ENCODE results near the gene SLC6A17.

SLC6A17 gene

GRCh38 chr1:110187139-110187890 is 37.0 kb downstream of the SLC6A17 start:
- H3K27me3 ChIP-seq (ENCODE audit: control insufficient read depth, insufficient read depth, low read length, poor library complexity, severe bottlenecking) = no peaks in the 10 kb centered on the region
- WGBS, 2 experiments = 87 to 89% methylated on average over 10 of the region's 10 CpGs

GRCh38 chr1:110188035-110188618 is 37.8 kb downstream of the SLC6A17 start:
- 81% methylated on average over 6 of the region's 6 CpGs for WGBS, 2 experiments
- no peaks in the 10 kb centered on the region for H3K27me3 ChIP-seq (ENCODE audit: control insufficient read depth, insufficient read depth, low read length, poor library complexity, severe bottlenecking)
- no peak overlapping the region for H3K27ac ChIP-seq (ENCODE audit: insufficient read depth, low read depth, low read length, poor library complexity, severe bottlenecking)
- no peaks in the 10 kb centered on the region for H3K4me1 ChIP-seq (ENCODE audit: control insufficient read depth, insufficient read depth, low read length)
- no peaks in the 10 kb centered on the region for H3K36me3 ChIP-seq (ENCODE audit: control insufficient read depth, insufficient read depth, low read length)
- H3K4me3 ChIP-seq (ENCODE audit: insufficient read depth, low read depth, low read length) = no peak overlapping the region
- no peaks in the 10 kb centered on the region for H3K9me3 ChIP-seq (ENCODE audit: control insufficient read depth, low read length)

More at GRCh38 chr1:110187139-110187890, 37.0 kb downstream of the SLC6A17 start:
- Histone ChIP-seq H3K27ac (ENCODE audit: insufficient read depth, low read depth, low read length, poor library complexity, severe bottlenecking) (no peak overlapping the region), H3K36me3 (ENCODE audit: control insufficient read depth, insufficient read depth, low read length) (no peaks in the 10 kb centered on the region), H3K9me3 (ENCODE audit: control insufficient read depth, low read length) (no peaks in the 10 kb centered on the region), H3K4me3 (ENCODE audit: insufficient read depth, low read depth, low read length) (no peak overlapping the region), H3K4me1 (ENCODE audit: control insufficient read depth, insufficient read depth, low read length) (no peaks in the 10 kb centered on the region)

- Histone ChIP-seq H3K4me3 (ENCODE audit: insufficient read depth, low read depth, low read length) (no peak overlapping the region), H3K27me3 (ENCODE audit: control insufficient read depth, insufficient read depth, low read length, poor library complexity, severe bottlenecking) (no peaks in the 10 kb centered on the region), H3K36me3 (ENCODE audit: control insufficient read depth, insufficient read depth, low read length) (no peaks in the 10 kb centered on the region), H3K4me1 (ENCODE audit: control insufficient read depth, insufficient read depth, low read length) (no peaks in the 10 kb centered on the region), H3K9me3 (ENCODE audit: control insufficient read depth, low read length) (no peaks in the 10 kb centered on the region), H3K27ac (ENCODE audit: insufficient read depth, low read depth, low read length, poor library complexity, severe bottlenecking) (no peak overlapping the region)
- 93 to 94% methylated on average over 6 of the region's 6 CpGs for WGBS, 2 experiments
These were observed 38.9 kb downstream of the SLC6A17 start for GRCh38 chr1:110189181-110189580.

- Histone ChIP-seq H3K27ac (ENCODE audit: insufficient read depth, low read depth, low read length, poor library complexity, severe bottlenecking) (no peak overlapping the region), H3K4me1 (ENCODE audit: control insufficient read depth, insufficient read depth, low read length) (no peaks in the 10 kb centered on the region), H3K9me3 (ENCODE audit: control insufficient read depth, low read length) (no peaks in the 10 kb centered on the region), H3K4me3 (ENCODE audit: insufficient read depth, low read depth, low read length) (no peak overlapping the region), H3K27me3 (ENCODE audit: control insufficient read depth, insufficient read depth, low read length, poor library complexity, severe bottlenecking) (no peaks in the 10 kb centered on the region), H3K36me3 (ENCODE audit: control insufficient read depth, insufficient read depth, low read length) (no peaks in the 10 kb centered on the region)
- 89 to 90% methylated on average over 8 of the region's 8 CpGs for WGBS, 2 experiments
These were observed 40.1 kb downstream of the SLC6A17 start for GRCh38 chr1:110190282-110190929.

GRCh38 chr1:110192541-110192940 is 42.2 kb downstream of the SLC6A17 start:
- no peak overlapping the region for H3K27ac ChIP-seq (ENCODE audit: insufficient read depth, low read depth, low read length, poor library complexity, severe bottlenecking)
- 89 to 90% methylated on average over 8 of the region's 8 CpGs for WGBS, 2 experiments
- H3K4me3 ChIP-seq (ENCODE audit: insufficient read depth, low read depth, low read length) = no peak overlapping the region

GRCh38 chr1:110195196-110195595 is 44.9 kb downstream of the SLC6A17 start:
- H3K4me3 ChIP-seq (ENCODE audit: insufficient read depth, low read depth, low read length) = no peak overlapping the region
- no peak overlapping the region for H3K27ac ChIP-seq (ENCODE audit: insufficient read depth, low read depth, low read length, poor library complexity, severe bottlenecking)
- no peaks in the 10 kb centered on the region for H3K9me3 ChIP-seq (ENCODE audit: control insufficient read depth, low read length)
- no peaks in the 10 kb centered on the region for H3K27me3 ChIP-seq (ENCODE audit: control insufficient read depth, insufficient read depth, low read length, poor library complexity, severe bottlenecking)
- H3K4me1 ChIP-seq (ENCODE audit: control insufficient read depth, insufficient read depth, low read length) = no peaks in the 10 kb centered on the region
- WGBS, 2 experiments = 93 to 94% methylated on average over 10 of the region's 10 CpGs
- no peaks in the 10 kb centered on the region for H3K36me3 ChIP-seq (ENCODE audit: control insufficient read depth, insufficient read depth, low read length)

More at GRCh38 chr1:110192541-110192940, 42.2 kb downstream of the SLC6A17 start:
- Histone ChIP-seq H3K36me3 (ENCODE audit: control insufficient read depth, insufficient read depth, low read length) (no peaks in the 10 kb centered on the region), H3K4me1 (ENCODE audit: control insufficient read depth, insufficient read depth, low read length) (no peaks in the 10 kb centered on the region), H3K9me3 (ENCODE audit: control insufficient read depth, low read length) (no peaks in the 10 kb centered on the region), H3K27me3 (ENCODE audit: control insufficient read depth, insufficient read depth, low read length, poor library complexity, severe bottlenecking) (no peaks in the 10 kb centered on the region)

GRCh38 chr1:110196917-110197765 is 46.8 kb downstream of the SLC6A17 start:
- Histone ChIP-seq H3K4me1 (ENCODE audit: control insufficient read depth, insufficient read depth, low read length) (no peaks in the 10 kb centered on the region), H3K4me3 (ENCODE audit: insufficient read depth, low read depth, low read length) (no peak overlapping the region), H3K9me3 (ENCODE audit: control insufficient read depth, low read length) (no peaks in the 10 kb centered on the region), H3K27ac (ENCODE audit: insufficient read depth, low read depth, low read length, poor library complexity, severe bottlenecking) (no peak overlapping the region), H3K27me3 (ENCODE audit: control insufficient read depth, insufficient read depth, low read length, poor library complexity, severe bottlenecking) (no peaks in the 10 kb centered on the region), H3K36me3 (ENCODE audit: control insufficient read depth, insufficient read depth, low read length) (no peaks in the 10 kb centered on the region)
- 67 to 70% methylated on average over 12 of the region's 12 CpGs for WGBS, 2 experiments

GRCh38 chr1:110197905-110198629 is 47.8 kb downstream of the SLC6A17 start:
- Histone ChIP-seq H3K36me3 (ENCODE audit: control insufficient read depth, insufficient read depth, low read length) (no peaks in the 10 kb centered on the region), H3K9me3 (ENCODE audit: control insufficient read depth, low read length) (no peaks in the 10 kb centered on the region), H3K27me3 (ENCODE audit: control insufficient read depth, insufficient read depth, low read length, poor library complexity, severe bottlenecking) (no peaks in the 10 kb centered on the region), H3K4me1 (ENCODE audit: control insufficient read depth, insufficient read depth, low read length) (no peaks in the 10 kb centered on the region), H3K4me3 (ENCODE audit: insufficient read depth, low read depth, low read length) (no peak overlapping the region), H3K27ac (ENCODE audit: insufficient read depth, low read depth, low read length, poor library complexity, severe bottlenecking) (no peak overlapping the region)
- 95% methylated on average over 23 of the region's 23 CpGs for WGBS, 2 experiments

- 92 to 94% methylated on average over 2 of the region's 2 CpGs for WGBS, 2 experiments
- Histone ChIP-seq H3K9me3 (ENCODE audit: control insufficient read depth, low read length) (no peaks in the 10 kb centered on the region), H3K4me1 (ENCODE audit: control insufficient read depth, insufficient read depth, low read length) (no peaks in the 10 kb centered on the region)
These were observed 48.5 kb downstream of the SLC6A17 start for GRCh38 chr1:110198746-110199145.

More at GRCh38 chr1:110198746-110199145, 48.5 kb downstream of the SLC6A17 start:
- Histone ChIP-seq H3K36me3 (ENCODE audit: control insufficient read depth, insufficient read depth, low read length) (no peaks in the 10 kb centered on the region), H3K4me3 (ENCODE audit: insufficient read depth, low read depth, low read length) (no peak overlapping the region), H3K27me3 (ENCODE audit: control insufficient read depth, insufficient read depth, low read length, poor library complexity, severe bottlenecking) (no peaks in the 10 kb centered on the region), H3K27ac (ENCODE audit: insufficient read depth, low read depth, low read length, poor library complexity, severe bottlenecking) (no peak overlapping the region)

All from ectodermal cell (in vitro differentiated cells).